H1 (cell line): ENCODE measurements around the gene MTFR2. TPM values are rescaled to one million over a fixed set of nuclear protein-coding genes. Genes with fewer than 3 reads are reported as not detected.

Source experiments
- CTCF ChIA-PET: fragments of 300-600 bp; sonication (Branson Sonifier 250); formaldehyde crosslinking; loops from one replicate; lab custom pipeline; 2021; ENCODE audit not compliant: partially characterized antibody; lab: Charles Lee
- POLR2A ChIA-PET: fragments of 300-600 bp; sonication (Branson Sonifier 250); formaldehyde crosslinking; loops from one replicate; lab custom pipeline; 2021; ENCODE audit warnings: inconsistent platforms; ENCODE audit not compliant: partially characterized antibody; lab: Charles Lee
- DNase-seq, 2 experiments: peaks; one replicate each; pipeline versions ENCODE4 v3.0.0 to v3.0.0-alpha.2; 2010 to 2022; ENCODE audit warnings: low spot score in 2 of 2, low read depth in 1 of 2, mixed read lengths in 1 of 2
- FAIRE-seq: peaks from 2 replicates; lab custom pipeline; 2011; peaks lifted over from hg19 to GRCh38; lab: Jason Lieb, UNC
- H2AFZ ChIP-seq: 2 replicates; pipeline ENCODE4 v1.8.1; 2012; ENCODE audit warnings: low read length, inconsistent platforms
- H2AK5ac ChIP-seq: 2 replicates; pipeline ENCODE4 v1.6.1; 2013; ENCODE audit warnings: low read depth, low read length
- H2BK120ac ChIP-seq: replicated peaks from 2 replicates; pipeline ENCODE3; 2013; ENCODE audit warnings: low read depth, low read length, inconsistent platforms
- H2BK12ac ChIP-seq: 2 replicates; pipeline ENCODE4 v1.6.1; 2013; ENCODE audit warnings: low read depth, low read length
- H2BK15ac ChIP-seq: 2 replicates; pipeline ENCODE4 v1.6.1; 2013; ENCODE audit warnings: low read length
- H2BK20ac ChIP-seq: 2 replicates; pipeline ENCODE4 v1.6.1; 2013; ENCODE audit warnings: low read length
- H2BK5ac ChIP-seq: 2 replicates; pipeline ENCODE4 v1.6.1; 2013; ENCODE audit warnings: low read depth, low read length
- H3K14ac ChIP-seq: 2 replicates; pipeline ENCODE4 v1.6.1; 2013; ENCODE audit warnings: inconsistent platforms; ENCODE audit not compliant: insufficient read length
- H3K18ac ChIP-seq: 2 replicates; pipeline ENCODE4 v1.6.1; 2013; ENCODE audit warnings: low read length; ENCODE audit errors: extremely low read depth
- H3K23ac ChIP-seq: 2 replicates; pipeline ENCODE4 v1.6.1; 2013; ENCODE audit warnings: inconsistent platforms; ENCODE audit not compliant: insufficient read length
- H3K23me2 ChIP-seq: 2 replicates; pipeline ENCODE4 v1.6.1; 2013; ENCODE audit warnings: low read depth, low read length
- H3K27ac ChIP-seq: 2 replicates; pipeline ENCODE4 v1.6.1; 2011; ENCODE audit warnings: low read depth, low read length, inconsistent platforms
- H3K27me3 ChIP-seq, 4 experiments: replicated peaks in 1 of 4; 1 replicate in 1 of 4; 2 replicates in 3 of 4; pipeline versions ENCODE4 v1.6.1 to v1.8.1; 2011 to 2013; ENCODE audit warnings: low read length in 3 of 4, mild to moderate bottlenecking in 3 of 4, inconsistent platforms in 2 of 4, mixed read lengths in 2 of 4, moderate library complexity in 1 of 4; ENCODE audit not compliant: control insufficient read depth in 3 of 4, insufficient read depth in 3 of 4; ENCODE audit errors: extremely low read depth in 1 of 4
- H3K36me3 ChIP-seq, 4 experiments: 2 replicates each; pipeline versions ENCODE4 v1.6.1 to v1.8.1; 2011 to 2013; ENCODE audit warnings: mild to moderate bottlenecking in 4 of 4, low read length in 3 of 4, moderate library complexity in 2 of 4, control low read depth in 1 of 4, inconsistent platforms in 1 of 4; ENCODE audit not compliant: insufficient read depth in 4 of 4, control insufficient read depth in 2 of 4
- H3K4ac ChIP-seq: replicated peaks from 2 replicates; pipeline ENCODE3; 2013; ENCODE audit warnings: low read length, low read depth, mixed read lengths, inconsistent platforms; ENCODE audit not compliant: insufficient read length
- H3K4me1 ChIP-seq, 4 experiments: replicated peaks in 1 of 4; 1 replicate in 1 of 4; 2 replicates in 3 of 4; pipeline versions ENCODE4 v1.6.1 to v1.8.1; 2011 to 2013; ENCODE audit warnings: low read length in 3 of 4, inconsistent platforms in 2 of 4, mixed read lengths in 1 of 4; ENCODE audit not compliant: insufficient read depth in 4 of 4, control insufficient read depth in 3 of 4
- H3K4me2 ChIP-seq, 2 experiments: 2 replicates each; pipeline versions ENCODE4 v1.6.1 to v1.8.1; 2011 to 2013; ENCODE audit warnings: low read depth in 2 of 2, low read length in 2 of 2, control low read depth in 1 of 2, inconsistent platforms in 1 of 2, mild to moderate bottlenecking in 1 of 2; ENCODE audit not compliant: insufficient read depth in 1 of 2
- H3K4me3 ChIP-seq, 4 experiments: fragments of 200-600, 300-600 bp in 1 of 4; sonication (generic), shearing (Covaris generic), sonication (Bioruptor Twin) in 1 of 4; 2 replicates each; pipeline versions ENCODE4 v1.5.1 to v1.8.1; 2011 to 2016; ENCODE audit warnings: low read length in 4 of 4, low read depth in 3 of 4, control low read depth in 2 of 4, inconsistent platforms in 2 of 4, mild to moderate bottlenecking in 2 of 4, mixed read lengths in 1 of 4, moderate library complexity in 1 of 4; ENCODE audit not compliant: insufficient read depth in 2 of 4; ENCODE audit errors: extremely low read depth in 1 of 4
- H3K56ac ChIP-seq: replicated peaks from 2 replicates; pipeline ENCODE3; 2013; ENCODE audit warnings: low read depth, mild to moderate bottlenecking, mixed read lengths, low read length, inconsistent platforms; ENCODE audit not compliant: insufficient read length
- H3K79me1 ChIP-seq: 2 replicates; pipeline ENCODE4 v1.6.1; 2013; ENCODE audit warnings: low read depth, low read length, control low read depth
- H3K79me2 ChIP-seq, 2 experiments: 2 replicates each; pipeline versions ENCODE4 v1.6.1 to v1.8.1; 2012 to 2013; ENCODE audit warnings: low read length in 2 of 2, mild to moderate bottlenecking in 2 of 2, inconsistent platforms in 1 of 2; ENCODE audit not compliant: insufficient read depth in 2 of 2, control insufficient read depth in 1 of 2
- H3K9ac ChIP-seq, 4 experiments: replicated peaks in 1 of 4; 1 replicate in 1 of 4; 2 replicates in 3 of 4; pipeline versions ENCODE4 v1.6.1 to v1.8.1; 2011 to 2013; ENCODE audit warnings: low read depth in 3 of 4, low read length in 3 of 4, control low read depth in 2 of 4, mild to moderate bottlenecking in 2 of 4, moderate library complexity in 2 of 4, inconsistent platforms in 1 of 4; ENCODE audit errors: extremely low read depth in 1 of 4
- H3K9me3 ChIP-seq, 2 experiments: 2 replicates each; pipeline versions ENCODE4 v1.6.1 to v1.8.1; 2012 to 2013; ENCODE audit warnings: mild to moderate bottlenecking in 2 of 2, moderate library complexity in 2 of 2, control low read depth in 1 of 2, inconsistent platforms in 1 of 2, low read depth in 1 of 2, low read length in 1 of 2, mixed read lengths in 1 of 2; ENCODE audit not compliant: insufficient read depth in 2 of 2
- H4K20me1 ChIP-seq, 2 experiments: replicated peaks in 1 of 2; 2 replicates each; pipeline versions ENCODE3 to v1.8.1; 2011 to 2013; ENCODE audit warnings: inconsistent platforms in 2 of 2, low read length in 2 of 2, mild to moderate bottlenecking in 1 of 2; ENCODE audit not compliant: insufficient read depth in 2 of 2, control insufficient read depth in 1 of 2
- H4K5ac ChIP-seq: 2 replicates; pipeline ENCODE4 v1.6.1; 2013; ENCODE audit warnings: low read length, low read depth, mixed read lengths, inconsistent platforms; ENCODE audit not compliant: insufficient read length
- H4K8ac ChIP-seq: 2 replicates; pipeline ENCODE4 v1.8.0; 2013; ENCODE audit warnings: mild to moderate bottlenecking, moderate library complexity, low read length, inconsistent platforms; ENCODE audit not compliant: insufficient read depth; ENCODE audit errors: extremely low read depth
- H4K91ac ChIP-seq: replicated peaks from 2 replicates; pipeline ENCODE3; 2013; ENCODE audit warnings: low read length, mixed read lengths, inconsistent platforms; ENCODE audit not compliant: insufficient read length
- CBX5 ChIP-seq: fragments of 300-800, 300-1000 bp; sonication (generic); IDR thresholded peaks from 2 replicates; pipeline ENCODE4 v1.7.1; 2016; ENCODE audit warnings: antibody characterized with exemption, low read length, low read depth
- JUND ChIP-seq: IDR thresholded peaks from 2 replicates; pipeline ENCODE4 v1.6.1; 2011; ENCODE audit warnings: mild to moderate bottlenecking, improper control_type of control experiment, low read length
- WGBS, 2 experiments: shearing (Covaris generic) in 1 of 2; methylation state at CpG; one replicate each; pipeline versions ENCODE4 v1.1.6 to v1.1.7; 2013 to 2015; ENCODE audit warnings: low lambda C conversion rate in 2 of 2, mixed read lengths in 2 of 2, inconsistent platforms in 1 of 2, low coverage in 1 of 2, missing lambda C conversion rate in 1 of 2; ENCODE audit not compliant: insufficient replicate concordance in 2 of 2, insufficient coverage in 1 of 2, insufficient read length in 1 of 2; ENCODE audit errors: extremely low coverage in 1 of 2, missing lambda C conversion rate in 1 of 2; 5-methylcytosine and 5-hydroxymethylcytosine counted together
- polyA plus RNA-seq, 7 experiments: library from polyadenylated mRNA; depleted of rRNA in 3 of 7; stranded (reverse) in 5 of 7; unstranded in 2 of 7; fragments of >200 nt in 5 of 7; fragments of 200-250 nt in 2 of 7; gene quantifications; 1 replicate in 5 of 7; 2 replicates in 1 of 7; 4 replicates in 1 of 7; pipeline versions ENCODE4 v1.2.1 to v1.2.3, GENCODE V29; 2011 to 2013; ENCODE audit warnings: missing spikeins in 2 of 7, mixed read lengths in 2 of 7
- total RNA-seq: library from RNA; stranded (reverse); fragmentation: NEBNext Ultra II Directional; extraction: Animal tissue kit (Norgen Biotek cat#: 25700); gene quantifications from 2 replicates; pipeline ENCODE4 v1.2.1, GENCODE V29; 2021

The MTFR2 gene
- total and polyA plus RNA-seq, 2 of the 8 experiments (the other 6 are each of a cell fraction or from before 2014, with no cell fraction given), result 8.5 to 10.7 TPM

- Histone ChIP-seq H3K14ac (no peak overlapping the region), H3K27me3 (no peaks in the 10 kb centered on the region), H3K4ac (no peak overlapping the region), H2AK5ac (no peak overlapping the region), H2BK20ac (no peak overlapping the region), H3K9me3 (no peaks in the 10 kb centered on the region), H3K4me3 (peak overlapping the region in 1 of 4 experiments; percentile 27; a peak in 2 of 8 replicates), H3K56ac (no peak overlapping the region), H3K23ac (no peak overlapping the region), H4K8ac (no peak overlapping the region), H4K91ac (no peak overlapping the region), H3K23me2 (peaks cover 5% of the 10 kb centered on the region), H2BK120ac (no peak overlapping the region), H3K27ac (no peak overlapping the region), H3K79me2 (peaks cover 70 to 96% of the 10 kb centered on the region in 2 experiments), H3K9ac (no peak overlapping the region), H4K20me1 (peaks cover 35 to 57% of the 10 kb centered on the region in 2 experiments), H3K18ac (no peak overlapping the region), H2BK5ac (no peak overlapping the region)
- POLR2A ChIA-PET, result interaction anchor here (0.7 to 1.3 kb wide), 2 partner anchors 34 to 254 kb away, joined by 3 to 7 read pairs; no protein-coding TSS in a partner anchor
- 35% methylated on average over 2 of the region's 2 CpGs; no CpG with 5 or more reads in 1 of the 2 experiments for WGBS, 2 experiments
- FAIRE-seq (no peak), DNase-seq (no peak)
- TF ChIP-seq JUND (peak; percentile 39; the same call in 1 of the 2 replicates), CBX5 (no peak)
- TF ChIP-seq, all 59 proteins: peak for 1
- H2BK15ac ChIP-seq, result no peak overlapping the region
- no peaks in the 10 kb centered on the region for H3K79me1 ChIP-seq
- no peak overlapping the region for H2AFZ ChIP-seq
- peaks cover 0 to 27% (median 9%) of the 10 kb centered on the region in 4 experiments; a peak in 4 of 8 replicates for H3K36me3 ChIP-seq
- H3K4me2 ChIP-seq, result peak overlapping the region; percentile 25 to 57; a peak in 3 of 4 replicates
- CTCF ChIA-PET, result interaction anchor here (0.7 kb wide), 1 partner anchor 31 kb away, joined by 5 read pairs; no protein-coding TSS in a partner anchor
- no peak overlapping the region for H2BK12ac ChIP-seq
- peaks cover 0 to 4% (median 2%) of the 10 kb centered on the region in 4 experiments; a peak in 4 of 7 replicates for H3K4me1 ChIP-seq
- no peak overlapping the region for H4K5ac ChIP-seq
Measured at GRCh38 chr6:136284909-136285308, 34.8 kb upstream of the MTFR2 start.
